K562 (cell line): ENCODE data around the gene PTCH2. TPM values are rescaled to one million over a fixed set of nuclear protein-coding genes. Genes with fewer than 3 reads are reported as not detected.

Experiments used
- HMGN3 ChIP-seq: IDR thresholded peaks from 2 replicates; pipeline ENCODE4 v1.6.1; 2011; ENCODE audit warnings: borderline replicate concordance, low read depth, mild to moderate bottlenecking, mixed read lengths, low read length; ENCODE audit not compliant: insufficient read length; ENCODE audit errors: extremely low read depth
- PHF8 ChIP-seq: fragments of 200-600 bp; sonication (generic); IDR thresholded peaks from 2 replicates; pipeline ENCODE4 v1.6.1; 2012; ENCODE audit warnings: mixed run types, mild to moderate bottlenecking, inconsistent platforms, low read length, moderate library complexity, borderline replicate concordance
- SMAD4 ChIP-seq: fragments of 250-450 bp; sonication (Bioruptor Pico); conservative IDR thresholded peaks from 2 replicates; pipeline ENCODE4 v1.8.0; 2021; ENCODE audit warnings: inconsistent platforms, mild to moderate bottlenecking, moderate library complexity
- ZBED1 ChIP-seq: IDR thresholded peaks from 2 replicates; pipeline ENCODE4 v1.6.1; 2014
- ZBTB1 ChIP-seq: sonication (generic); formaldehyde crosslinking; IDR thresholded peaks from 2 replicates; pipeline ENCODE4 v1.8.1; 2023; ENCODE audit warnings: missing genetic modification reagents, low read depth, mild to moderate bottlenecking, borderline replicate concordance
- ZFX ChIP-seq: sonication (generic); formaldehyde crosslinking; IDR thresholded peaks from 2 replicates; pipeline ENCODE4 v1.8.0; 2022; ENCODE audit warnings: mild to moderate bottlenecking, missing genetic modification reagents, moderate library complexity
- ZNF507 ChIP-seq: conservative IDR thresholded peaks from 2 replicates; pipeline ENCODE4 v1.6.1; 2017; ENCODE audit warnings: missing genetic modification characterization, missing compliant biosample characterization
- ZSCAN32 ChIP-seq: fragments of 450-650 bp; formaldehyde crosslinking; IDR thresholded peaks from 2 replicates; pipeline ENCODE4 v1.4.0; 2020; ENCODE audit warnings: mild to moderate bottlenecking, moderate library complexity
- polyA plus RNA-seq, 8 experiments: library from polyadenylated mRNA; depleted of rRNA in 4 of 8; stranded (reverse) in 5 of 8; unstranded in 3 of 8; fragments of >200 nt; fragmentation: Nextera tagmentation in 2 of 8; fragmentation: Illumina TruSeq in 1 of 8; extraction: Ambion mirVana in 2 of 8; extraction: Trizol in 1 of 8; gene quantifications; 2 replicates each; pipeline versions ENCODE4 v1.2.1 to v1.2.3, GENCODE V29; 2011 to 2014; ENCODE audit warnings: inconsistent platforms in 1 of 8, missing spikeins in 1 of 8
- total RNA-seq, 7 experiments: library from RNA; depleted of rRNA in 6 of 7; stranded (reverse); fragments of >200 nt in 6 of 7; fragmentation: Illumina TruSeq in 2 of 7; extraction: Trizol in 2 of 7; gene quantifications; 2 replicates each; pipeline versions ENCODE4 v1.2.1 to v1.2.3, GENCODE V29; 2011 to 2021; ENCODE audit warnings: low replicate concordance in 1 of 7
- TF ChIP-seq, protein P1 (sequence below): fragments of 150-350 bp; conservative IDR thresholded peaks from 2 replicates; pipeline ENCODE4 v1.6.1; 2014; ENCODE audit warnings: low read length
- TF ChIP-seq, protein P2 (sequence below): fragments of 250-450 bp; sonication (Bioruptor Pico); IDR thresholded peaks from 2 replicates; pipeline ENCODE4 v1.9.0; 2021; ENCODE audit warnings: mild to moderate bottlenecking
- TF ChIP-seq, protein P3 (sequence below): sonication (generic); formaldehyde crosslinking; IDR thresholded peaks from 2 replicates; pipeline ENCODE4 v1.4.0; 2020; ENCODE audit warnings: mild to moderate bottlenecking, missing genetic modification reagents
- TF ChIP-seq, protein P4 (sequence below), 2 experiments: fragments of 200-800 bp in 1 of 2; sonication (Bioruptor generic) in 1 of 2; sonication (generic) in 1 of 2; formaldehyde crosslinking in 1 of 2; IDR thresholded peaks in 1 of 2; conservative IDR thresholded peaks in 1 of 2; 2 replicates each; pipeline versions ENCODE4 v1.5.0 to v1.6.1; 2016 to 2020; ENCODE audit warnings: missing compliant biosample characterization in 1 of 2, missing genetic modification characterization in 1 of 2, missing genetic modification reagents in 1 of 2
- TF ChIP-seq, protein P5 (sequence below): sonication (generic); formaldehyde crosslinking; IDR thresholded peaks from 2 replicates; pipeline ENCODE4 v1.8.1; 2023; ENCODE audit warnings: mild to moderate bottlenecking, missing genetic modification reagents, moderate library complexity

Gene PTCH2
- total and polyA plus RNA-seq, 9 of the 15 experiments (the other 6 are each of a cell fraction or from before 2014, with no cell fraction given) = 0.15 to 27.3 (median 0.48) TPM; not detected in 1

DNA sequence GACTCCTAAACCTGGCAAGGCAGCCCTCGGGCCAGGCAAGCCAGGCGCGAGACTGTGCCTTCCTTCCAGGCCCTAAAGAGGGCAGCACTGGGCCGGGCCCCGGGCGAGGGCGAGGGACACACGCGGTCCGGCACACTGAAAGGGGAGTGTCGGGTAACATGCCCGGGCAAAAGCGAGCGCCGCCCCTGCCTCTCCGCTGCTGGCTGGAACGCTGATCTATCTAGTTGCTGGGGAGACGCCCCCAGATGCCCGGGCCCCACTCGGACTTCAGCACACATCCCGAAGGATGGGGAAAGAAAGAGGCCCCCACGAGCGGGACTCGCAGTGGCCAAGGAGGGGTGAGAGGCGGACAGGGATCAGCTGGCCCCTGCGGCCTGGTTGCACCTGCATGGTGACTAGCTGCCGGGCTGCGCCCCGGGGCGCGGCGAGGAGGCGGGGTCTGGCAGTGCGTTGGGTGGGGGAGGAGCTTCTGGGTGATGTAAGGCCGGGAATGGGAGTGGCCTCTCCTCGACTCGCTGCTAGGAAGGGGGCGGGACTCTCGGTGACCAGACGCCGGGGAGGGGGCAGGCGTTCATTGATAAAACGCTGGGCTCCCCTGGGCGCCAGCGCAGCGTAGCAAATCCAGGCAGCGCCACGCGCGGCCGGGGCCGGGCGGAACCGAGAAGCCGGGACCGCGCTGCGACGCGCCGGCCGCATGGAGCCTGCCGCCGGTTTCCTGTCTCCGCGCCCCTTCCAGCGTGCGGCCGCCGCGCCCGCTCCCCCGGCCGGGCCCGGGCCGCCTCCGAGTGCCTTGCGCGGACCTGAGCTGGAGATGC, 43.1 kb downstream of the PTCH2 start, which contains the start of gene PLK3 (continued):
- TF ChIP-seq, protein P1, sequence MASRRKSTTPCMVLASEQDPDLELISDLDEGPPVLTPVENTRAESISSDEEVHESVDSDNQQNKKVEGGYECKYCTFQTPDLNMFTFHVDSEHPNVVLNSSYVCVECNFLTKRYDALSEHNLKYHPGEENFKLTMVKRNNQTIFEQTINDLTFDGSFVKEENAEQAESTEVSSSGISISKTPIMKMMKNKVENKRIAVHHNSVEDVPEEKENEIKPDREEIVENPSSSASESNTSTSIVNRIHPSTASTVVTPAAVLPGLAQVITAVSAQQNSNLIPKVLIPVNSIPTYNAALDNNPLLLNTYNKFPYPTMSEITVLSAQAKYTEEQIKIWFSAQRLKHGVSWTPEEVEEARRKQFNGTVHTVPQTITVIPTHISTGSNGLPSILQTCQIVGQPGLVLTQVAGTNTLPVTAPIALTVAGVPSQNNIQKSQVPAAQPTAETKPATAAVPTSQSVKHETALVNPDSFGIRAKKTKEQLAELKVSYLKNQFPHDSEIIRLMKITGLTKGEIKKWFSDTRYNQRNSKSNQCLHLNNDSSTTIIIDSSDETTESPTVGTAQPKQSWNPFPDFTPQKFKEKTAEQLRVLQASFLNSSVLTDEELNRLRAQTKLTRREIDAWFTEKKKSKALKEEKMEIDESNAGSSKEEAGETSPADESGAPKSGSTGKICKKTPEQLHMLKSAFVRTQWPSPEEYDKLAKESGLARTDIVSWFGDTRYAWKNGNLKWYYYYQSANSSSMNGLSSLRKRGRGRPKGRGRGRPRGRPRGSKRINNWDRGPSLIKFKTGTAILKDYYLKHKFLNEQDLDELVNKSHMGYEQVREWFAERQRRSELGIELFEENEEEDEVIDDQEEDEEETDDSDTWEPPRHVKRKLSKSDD = peak; percentile 69; the same call in 1 of the 2 replicates
- TF ChIP-seq ZNF507 (tag) (no peak), SMAD4 (peak; percentile 97), ZSCAN32 (CRISPR knock-in tag) (no peak), ZBTB1 (no peak), PHF8 (peak; percentile 93; the same call in 1 of the 2 replicates), HMGN3 (peak; percentile 83), ZFX (CRISPR knock-in tag) (peak; percentile 94), ZBED1 (0 out of 2 replicates have a peak, but pooled peaks have one; percentile 46)
- TF ChIP-seq, protein P2, sequence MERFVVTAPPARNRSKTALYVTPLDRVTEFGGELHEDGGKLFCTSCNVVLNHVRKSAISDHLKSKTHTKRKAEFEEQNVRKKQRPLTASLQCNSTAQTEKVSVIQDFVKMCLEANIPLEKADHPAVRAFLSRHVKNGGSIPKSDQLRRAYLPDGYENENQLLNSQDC (CRISPR knock-in tag) = no peak
- TF ChIP-seq, protein P3, sequence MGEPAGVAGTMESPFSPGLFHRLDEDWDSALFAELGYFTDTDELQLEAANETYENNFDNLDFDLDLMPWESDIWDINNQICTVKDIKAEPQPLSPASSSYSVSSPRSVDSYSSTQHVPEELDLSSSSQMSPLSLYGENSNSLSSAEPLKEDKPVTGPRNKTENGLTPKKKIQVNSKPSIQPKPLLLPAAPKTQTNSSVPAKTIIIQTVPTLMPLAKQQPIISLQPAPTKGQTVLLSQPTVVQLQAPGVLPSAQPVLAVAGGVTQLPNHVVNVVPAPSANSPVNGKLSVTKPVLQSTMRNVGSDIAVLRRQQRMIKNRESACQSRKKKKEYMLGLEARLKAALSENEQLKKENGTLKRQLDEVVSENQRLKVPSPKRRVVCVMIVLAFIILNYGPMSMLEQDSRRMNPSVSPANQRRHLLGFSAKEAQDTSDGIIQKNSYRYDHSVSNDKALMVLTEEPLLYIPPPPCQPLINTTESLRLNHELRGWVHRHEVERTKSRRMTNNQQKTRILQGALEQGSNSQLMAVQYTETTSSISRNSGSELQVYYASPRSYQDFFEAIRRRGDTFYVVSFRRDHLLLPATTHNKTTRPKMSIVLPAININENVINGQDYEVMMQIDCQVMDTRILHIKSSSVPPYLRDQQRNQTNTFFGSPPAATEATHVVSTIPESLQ (CRISPR knock-in tag) = 0 out of 2 replicates have a peak, but pooled peaks have one; percentile 31
- TF ChIP-seq, protein P4, sequence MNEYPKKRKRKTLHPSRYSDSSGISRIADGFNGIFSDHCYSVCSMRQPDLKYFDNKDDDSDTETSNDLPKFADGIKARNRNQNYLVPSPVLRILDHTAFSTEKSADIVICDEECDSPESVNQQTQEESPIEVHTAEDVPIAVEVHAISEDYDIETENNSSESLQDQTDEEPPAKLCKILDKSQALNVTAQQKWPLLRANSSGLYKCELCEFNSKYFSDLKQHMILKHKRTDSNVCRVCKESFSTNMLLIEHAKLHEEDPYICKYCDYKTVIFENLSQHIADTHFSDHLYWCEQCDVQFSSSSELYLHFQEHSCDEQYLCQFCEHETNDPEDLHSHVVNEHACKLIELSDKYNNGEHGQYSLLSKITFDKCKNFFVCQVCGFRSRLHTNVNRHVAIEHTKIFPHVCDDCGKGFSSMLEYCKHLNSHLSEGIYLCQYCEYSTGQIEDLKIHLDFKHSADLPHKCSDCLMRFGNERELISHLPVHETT (CRISPR knock-in tag; conservative IDR thresholded peaks at IDR 0.05 in 1 of 2, IDR thresholded peaks at IDR 0.05 in 1 of 2) = 0 out of 4 replicates have a peak, but pooled peaks of 1 of the 2 experiments have one; percentile 37
- TF ChIP-seq, protein P5, sequence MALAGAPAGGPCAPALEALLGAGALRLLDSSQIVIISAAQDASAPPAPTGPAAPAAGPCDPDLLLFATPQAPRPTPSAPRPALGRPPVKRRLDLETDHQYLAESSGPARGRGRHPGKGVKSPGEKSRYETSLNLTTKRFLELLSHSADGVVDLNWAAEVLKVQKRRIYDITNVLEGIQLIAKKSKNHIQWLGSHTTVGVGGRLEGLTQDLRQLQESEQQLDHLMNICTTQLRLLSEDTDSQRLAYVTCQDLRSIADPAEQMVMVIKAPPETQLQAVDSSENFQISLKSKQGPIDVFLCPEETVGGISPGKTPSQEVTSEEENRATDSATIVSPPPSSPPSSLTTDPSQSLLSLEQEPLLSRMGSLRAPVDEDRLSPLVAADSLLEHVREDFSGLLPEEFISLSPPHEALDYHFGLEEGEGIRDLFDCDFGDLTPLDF (CRISPR knock-in tag) = peak; percentile 54; the same call in 1 of the 2 replicates
